ENCODE measurements around the gene ANKRD17.
"Not testable (repeated sequence)": the region's sequence is repeated elsewhere in the genome, so short reads cannot be mapped to it uniquely, and the experiment has no call there.

The ANKRD17 gene, protein sequence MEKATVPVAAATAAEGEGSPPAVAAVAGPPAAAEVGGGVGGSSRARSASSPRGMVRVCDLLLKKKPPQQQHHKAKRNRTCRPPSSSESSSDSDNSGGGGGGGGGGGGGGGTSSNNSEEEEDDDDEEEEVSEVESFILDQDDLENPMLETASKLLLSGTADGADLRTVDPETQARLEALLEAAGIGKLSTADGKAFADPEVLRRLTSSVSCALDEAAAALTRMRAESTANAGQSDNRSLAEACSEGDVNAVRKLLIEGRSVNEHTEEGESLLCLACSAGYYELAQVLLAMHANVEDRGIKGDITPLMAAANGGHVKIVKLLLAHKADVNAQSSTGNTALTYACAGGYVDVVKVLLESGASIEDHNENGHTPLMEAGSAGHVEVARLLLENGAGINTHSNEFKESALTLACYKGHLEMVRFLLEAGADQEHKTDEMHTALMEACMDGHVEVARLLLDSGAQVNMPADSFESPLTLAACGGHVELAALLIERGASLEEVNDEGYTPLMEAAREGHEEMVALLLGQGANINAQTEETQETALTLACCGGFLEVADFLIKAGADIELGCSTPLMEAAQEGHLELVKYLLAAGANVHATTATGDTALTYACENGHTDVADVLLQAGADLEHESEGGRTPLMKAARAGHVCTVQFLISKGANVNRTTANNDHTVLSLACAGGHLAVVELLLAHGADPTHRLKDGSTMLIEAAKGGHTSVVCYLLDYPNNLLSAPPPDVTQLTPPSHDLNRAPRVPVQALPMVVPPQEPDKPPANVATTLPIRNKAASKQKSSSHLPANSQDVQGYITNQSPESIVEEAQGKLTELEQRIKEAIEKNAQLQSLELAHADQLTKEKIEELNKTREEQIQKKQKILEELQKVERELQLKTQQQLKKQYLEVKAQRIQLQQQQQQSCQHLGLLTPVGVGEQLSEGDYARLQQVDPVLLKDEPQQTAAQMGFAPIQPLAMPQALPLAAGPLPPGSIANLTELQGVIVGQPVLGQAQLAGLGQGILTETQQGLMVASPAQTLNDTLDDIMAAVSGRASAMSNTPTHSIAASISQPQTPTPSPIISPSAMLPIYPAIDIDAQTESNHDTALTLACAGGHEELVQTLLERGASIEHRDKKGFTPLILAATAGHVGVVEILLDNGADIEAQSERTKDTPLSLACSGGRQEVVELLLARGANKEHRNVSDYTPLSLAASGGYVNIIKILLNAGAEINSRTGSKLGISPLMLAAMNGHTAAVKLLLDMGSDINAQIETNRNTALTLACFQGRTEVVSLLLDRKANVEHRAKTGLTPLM (N-terminal part only)

DNA sequence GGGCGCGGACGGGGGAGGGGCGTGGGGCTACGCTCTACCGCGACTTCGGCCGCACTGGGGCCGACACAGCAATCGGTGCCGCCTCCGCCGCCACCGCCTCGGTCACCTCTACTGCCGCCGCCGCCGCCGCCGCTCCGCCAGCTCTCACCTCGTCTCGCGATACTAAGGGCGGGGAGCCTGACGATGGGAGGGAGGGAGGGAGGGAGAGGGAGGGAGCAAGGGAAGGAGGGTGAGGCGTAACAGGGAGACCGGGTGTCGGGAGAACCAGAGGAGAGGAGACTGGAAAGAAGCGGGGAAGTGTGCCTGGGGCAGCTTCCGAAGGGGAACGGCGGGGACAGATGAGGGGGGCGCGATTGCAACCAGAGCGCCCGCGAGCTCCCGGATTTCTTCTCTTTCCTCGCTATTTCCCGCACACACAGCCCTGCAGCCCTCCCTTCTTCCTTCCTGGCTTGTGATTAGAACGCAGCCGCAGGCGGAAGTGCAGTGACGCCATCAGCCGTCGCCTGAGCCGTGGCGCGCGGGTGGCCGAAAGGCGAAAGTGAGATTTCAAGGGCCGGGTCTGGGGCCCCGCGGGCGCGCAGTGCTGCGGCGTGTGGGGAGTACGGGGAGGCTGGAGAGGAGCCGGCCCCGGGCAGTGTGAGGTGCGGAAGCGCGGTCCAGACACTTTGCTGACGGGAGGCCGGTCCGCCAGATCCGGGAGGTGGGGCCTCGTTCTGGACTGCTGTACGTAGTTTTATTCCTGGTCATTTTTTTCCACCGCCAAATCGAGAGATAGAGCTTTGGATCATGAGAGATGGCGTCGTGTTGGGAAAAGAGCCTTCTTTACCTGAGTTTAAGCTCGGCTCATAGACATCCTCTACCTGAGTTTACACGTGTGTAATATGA is at the start of gene ANKRD17:
Gene ANKRD17, minus strand, starts transcription at position 113 of the 885 bp plus-strand sequence. CDS start 130 bp downstream, outside the sequence.
- DNase-seq = peak; percentile 93

DNA sequence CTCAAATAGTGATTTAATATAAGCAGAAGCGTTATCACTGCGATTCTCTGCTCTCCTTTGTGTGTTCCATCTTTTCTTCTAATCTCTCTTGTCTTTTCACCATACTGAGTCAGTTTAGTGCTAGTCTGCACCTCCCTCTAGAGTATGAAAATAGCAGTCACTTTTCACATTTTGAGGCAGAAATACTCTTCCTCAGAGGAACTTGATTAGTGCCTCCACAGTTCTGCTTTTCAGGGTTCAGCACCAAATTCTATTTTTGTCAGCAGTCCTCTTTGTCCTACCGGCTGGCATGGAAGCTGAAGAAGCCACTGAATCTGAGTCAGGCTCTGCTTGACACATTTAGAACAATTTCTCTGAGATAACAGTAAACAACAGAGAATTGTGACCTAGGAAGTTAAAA is 49.7 kb upstream of the ANKRD17 start:
- DNase-seq = peak; percentile 51

DNA sequence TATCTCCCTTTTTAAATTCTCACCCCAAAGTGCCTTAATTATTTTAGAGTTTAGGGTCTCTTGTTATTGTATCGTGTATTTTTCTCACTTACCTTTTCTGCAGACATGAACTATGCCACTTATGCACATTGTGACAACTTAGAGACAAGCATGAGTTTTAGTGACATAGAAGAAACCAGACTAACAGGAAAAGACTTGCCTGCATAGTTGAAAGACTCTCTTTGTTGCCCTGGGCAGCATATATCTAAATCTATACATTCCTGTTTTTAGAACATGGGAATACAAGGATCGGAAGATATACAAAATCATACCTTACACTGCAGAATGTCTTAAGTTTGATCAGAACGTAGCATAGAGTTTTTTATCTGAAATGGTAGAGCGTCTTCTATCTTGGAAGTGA is 45.1 kb upstream of the ANKRD17 start:
- DNase-seq = no peak

DNA sequence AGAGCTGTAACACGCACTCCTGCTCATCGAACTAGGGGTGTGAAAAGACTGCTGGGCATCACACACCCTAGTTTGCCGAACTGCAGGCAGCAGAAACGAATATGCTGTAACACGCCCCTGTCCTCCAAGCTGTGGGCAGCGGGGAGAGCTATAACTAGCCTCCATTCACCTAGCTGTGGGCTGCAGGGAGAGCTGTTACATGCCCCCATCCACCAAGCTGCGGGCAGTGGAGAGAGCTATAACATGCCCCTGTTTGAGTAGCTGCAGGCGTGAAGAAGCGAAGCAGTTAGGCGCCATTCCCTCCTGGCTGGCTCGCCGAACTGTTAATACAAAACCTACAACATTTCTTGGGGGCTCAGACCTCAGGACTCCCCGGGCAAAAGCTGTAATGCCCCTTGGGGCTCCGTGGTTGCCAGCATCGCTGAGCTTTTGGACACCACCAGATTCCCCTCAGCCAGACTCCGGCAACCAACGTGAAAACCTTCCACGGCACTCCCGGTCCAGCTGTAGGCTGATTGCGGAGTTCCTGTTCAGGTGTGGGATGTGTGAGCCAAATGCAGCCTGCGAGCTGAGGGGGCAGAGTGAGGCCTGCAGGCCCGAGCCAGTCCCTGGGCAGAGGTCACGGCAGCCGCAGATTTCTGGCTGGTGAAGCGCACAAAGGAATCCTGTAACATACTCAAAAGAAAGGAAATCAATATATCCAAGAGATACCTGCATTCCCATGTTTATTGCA is 41.1 kb upstream of the ANKRD17 start:
- DNase-seq = no peak

DNA sequence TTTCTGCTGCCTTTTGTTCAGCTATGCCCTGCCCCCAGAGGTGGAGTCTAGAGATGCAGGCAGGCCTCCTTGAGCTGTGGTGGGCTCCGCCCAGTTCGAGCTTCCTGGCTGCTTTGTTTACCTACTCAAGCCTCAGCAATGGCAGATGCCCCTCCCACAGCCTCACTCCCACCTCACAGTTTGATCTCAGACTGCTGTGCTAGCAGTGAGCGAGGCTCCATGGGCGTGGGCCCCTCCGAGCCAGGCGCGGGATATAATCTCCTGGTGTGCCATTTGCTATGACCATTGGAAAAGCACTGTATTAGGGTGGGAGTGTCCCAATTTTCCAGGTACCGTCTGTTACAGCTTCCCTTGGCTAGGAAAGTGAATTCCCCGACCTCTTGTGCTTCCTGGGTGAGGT is 34.1 kb upstream of the ANKRD17 start:
- DNase-seq = not testable (repeated sequence)

DNA sequence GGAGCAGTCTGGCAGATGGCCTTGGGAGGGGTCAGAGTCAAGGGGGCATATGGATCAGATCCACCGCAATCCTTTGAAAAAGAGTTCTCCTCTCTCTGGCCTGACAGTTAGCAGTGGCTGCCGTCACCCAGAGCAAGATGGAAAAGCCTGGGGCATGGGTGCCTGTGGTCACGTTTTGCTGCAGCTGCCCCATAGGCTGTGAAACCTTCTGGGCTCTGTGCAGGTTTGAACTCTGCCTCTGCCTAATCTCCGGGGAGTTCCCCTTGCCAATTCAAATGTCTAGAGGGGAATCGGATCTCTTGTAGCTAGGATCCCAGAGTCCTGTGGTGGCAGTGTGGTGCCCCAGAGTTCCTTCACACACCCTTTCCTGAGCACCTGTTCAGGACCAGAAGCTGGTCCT is 23.4 kb upstream of the ANKRD17 start:
- no peak for DNase-seq

DNA sequence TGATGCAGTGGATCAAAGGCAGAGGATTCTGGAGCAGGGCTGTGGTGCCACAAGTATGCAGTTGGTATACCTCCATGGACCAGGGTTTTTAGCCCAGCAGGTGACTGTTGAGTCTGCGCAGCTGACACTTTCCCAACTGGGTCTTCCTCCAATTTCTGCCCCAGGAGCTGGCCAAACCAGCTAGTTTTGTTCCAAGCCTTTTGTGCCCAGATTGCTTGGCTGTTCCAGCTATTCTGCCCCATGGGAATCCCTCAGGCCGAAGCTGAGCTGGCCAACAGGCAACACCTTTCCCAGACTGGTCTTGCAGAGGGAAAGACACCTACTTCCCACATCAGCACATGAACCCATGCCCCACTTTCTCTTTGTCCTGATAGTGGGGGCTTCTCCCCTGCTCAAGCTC is 22.8 kb upstream of the ANKRD17 start:
- no peak for DNase-seq

DNA sequence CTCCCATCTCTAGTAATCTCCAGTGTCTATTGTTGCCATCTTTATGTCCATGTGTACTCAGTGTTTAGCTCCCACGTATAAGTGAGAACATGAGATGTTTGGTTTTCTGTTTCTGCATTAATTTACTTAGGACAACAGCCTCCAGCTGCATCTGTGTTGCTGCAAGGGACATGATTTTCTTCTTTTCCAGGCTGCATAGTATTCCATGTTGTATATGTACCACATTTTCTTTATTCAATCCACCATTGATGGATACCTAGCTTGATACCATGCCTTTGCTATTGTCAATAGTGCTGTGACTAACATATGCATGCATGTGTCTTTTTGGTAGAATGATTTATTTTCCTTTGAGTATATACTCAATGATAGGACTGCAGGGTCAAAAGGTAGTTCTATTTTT is 18.6 kb upstream of the ANKRD17 start:
- DNase-seq = no peak

DNA sequence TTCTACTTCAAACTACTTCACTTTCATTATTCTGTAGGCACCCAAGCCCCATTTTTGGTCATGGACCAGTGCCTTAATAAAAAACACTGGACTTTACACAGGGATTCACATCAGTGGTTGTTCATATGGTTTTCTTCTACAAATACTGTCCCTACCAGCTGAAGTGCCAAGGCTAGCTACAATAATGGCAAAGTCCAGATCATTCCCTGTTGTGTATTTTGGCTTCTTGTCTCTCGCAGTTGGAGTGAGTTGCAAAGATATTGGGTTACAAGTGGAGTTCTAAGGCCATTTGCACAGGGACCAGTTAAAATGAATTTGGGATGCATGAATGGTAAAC is 16.7 kb upstream of the ANKRD17 start:
- DNase-seq = no peak

DNA sequence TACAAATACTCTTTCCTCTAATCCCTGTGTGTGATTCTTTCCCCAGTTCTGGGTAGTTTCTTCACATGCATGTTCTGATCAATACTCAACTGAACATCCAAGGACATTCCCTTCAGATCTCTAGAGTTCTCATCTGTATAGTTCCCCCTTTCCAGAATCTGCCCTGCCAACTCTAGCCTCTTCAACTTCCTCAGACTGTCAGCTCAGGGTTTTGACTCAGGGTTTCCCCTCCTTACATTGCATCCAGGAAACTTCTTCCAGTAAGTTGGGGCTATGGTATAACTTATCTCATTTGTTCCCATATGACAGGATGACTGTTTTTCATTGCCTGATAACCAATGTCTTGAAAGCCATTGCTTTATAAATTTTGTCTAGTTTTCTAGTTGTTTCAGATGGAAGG is 14.2 kb upstream of the ANKRD17 start:
- no peak for DNase-seq

DNA sequence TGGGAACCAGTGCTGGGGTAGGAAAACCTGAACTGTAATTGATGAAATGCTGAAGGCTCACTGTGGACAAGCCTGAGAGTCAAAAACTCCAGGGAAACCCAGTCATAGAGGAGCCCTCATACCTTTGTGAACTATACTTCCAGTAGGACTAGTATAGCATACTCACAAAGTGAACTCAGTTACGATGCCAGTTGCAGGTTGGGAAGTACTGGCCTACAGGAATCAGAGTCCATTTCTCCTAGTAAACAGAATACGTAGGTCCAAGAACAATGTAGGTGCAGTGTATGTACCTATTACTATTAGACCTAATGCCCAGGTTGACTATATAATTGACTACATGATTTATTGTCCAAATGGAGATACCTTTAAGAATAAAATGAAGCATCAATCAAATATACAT is 8.5 kb upstream of the ANKRD17 start:
- DNase-seq = no peak

DNA sequence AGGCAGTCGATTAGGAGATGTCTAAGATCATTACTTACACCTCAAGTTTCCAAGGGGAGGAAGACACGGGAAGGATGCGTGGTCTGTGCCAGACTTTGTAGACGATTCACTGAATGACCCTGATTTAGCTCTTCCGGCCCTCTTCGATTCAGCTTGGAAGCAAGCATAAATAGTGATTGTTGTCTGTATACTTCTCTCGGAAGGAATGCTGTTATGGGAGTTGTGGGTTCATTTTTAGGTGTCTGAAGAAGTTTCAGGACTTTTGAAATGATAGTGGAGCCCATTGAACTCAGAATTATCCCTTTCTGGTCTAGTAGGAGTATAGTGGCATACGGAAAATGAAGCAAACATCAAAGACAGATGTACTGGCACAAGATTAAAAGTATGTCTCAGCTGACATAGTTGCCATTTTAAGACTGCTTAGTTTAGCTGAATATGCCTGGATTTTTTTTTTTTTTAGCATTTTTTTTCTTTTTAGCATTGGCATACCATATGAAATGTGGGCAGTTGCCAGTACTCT is 1.0 kb upstream of the ANKRD17 start:
- no peak for DNase-seq

DNA sequence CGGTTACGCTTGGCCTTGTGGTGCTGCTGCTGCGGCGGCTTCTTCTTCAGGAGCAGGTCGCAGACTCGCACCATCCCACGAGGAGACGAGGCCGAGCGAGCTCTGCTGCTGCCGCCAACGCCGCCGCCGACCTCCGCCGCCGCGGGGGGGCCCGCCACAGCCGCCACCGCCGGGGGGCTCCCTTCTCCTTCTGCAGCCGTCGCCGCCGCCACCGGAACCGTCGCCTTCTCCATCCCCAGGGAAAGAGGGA is 237 bp downstream of the ANKRD17 start:
- DNase-seq = no peak

DNA sequence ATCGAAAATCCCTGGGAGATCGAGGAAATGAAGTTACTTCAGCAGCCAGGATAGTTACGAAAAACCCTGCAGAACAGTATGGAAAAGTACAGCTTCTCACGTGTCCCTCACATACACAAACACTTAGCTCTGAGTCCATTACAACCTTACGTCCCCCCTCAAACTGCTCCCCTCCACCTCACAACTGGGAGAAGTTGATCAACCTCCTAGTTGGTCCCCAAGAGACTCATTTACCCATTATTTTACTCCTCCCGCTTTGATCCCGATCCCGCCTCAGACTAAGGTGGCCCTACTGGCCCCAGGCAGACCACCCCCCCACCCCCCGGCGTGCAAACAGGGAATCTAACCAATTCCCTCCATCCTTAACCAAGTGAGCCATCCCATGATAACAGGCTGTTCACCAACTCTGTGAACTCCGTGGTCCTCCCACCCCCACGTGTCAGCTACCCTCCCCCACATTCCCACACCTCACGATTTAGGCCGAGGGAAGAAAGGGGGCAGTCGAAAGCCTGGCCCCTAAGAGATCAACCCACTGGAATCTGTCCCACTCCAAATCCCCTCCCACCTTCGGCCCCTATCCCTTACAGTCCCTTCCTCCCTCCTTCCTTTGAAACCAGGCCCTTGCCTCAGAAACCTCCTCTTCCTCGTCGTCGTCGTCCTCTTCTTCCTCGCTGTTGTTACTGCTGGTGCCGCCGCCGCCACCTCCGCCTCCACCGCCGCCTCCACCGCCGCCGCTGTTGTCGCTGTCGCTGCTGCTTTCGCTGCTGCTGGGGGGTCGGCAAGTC is 755 bp downstream of the ANKRD17 start:
- peak; percentile 48 for DNase-seq

DNA sequence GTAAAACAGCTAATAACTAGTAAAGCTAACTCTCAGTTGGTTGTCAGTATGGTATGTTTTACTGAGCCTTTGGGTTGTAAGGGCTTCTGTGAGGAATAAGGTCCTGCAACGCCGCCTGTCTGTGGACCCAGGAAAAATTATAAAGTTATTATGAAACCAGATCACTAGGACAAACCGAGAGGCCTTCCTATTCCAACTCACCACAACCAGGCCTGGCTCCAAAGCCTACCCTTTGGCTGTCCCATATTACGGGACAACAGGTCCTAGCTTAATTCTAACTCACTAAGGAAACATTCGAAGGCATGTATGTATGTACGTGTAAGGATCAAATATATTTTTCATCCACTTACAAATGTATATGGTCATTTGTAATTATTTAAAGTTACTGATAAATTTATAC is 1.4 kb downstream of the ANKRD17 start:
- DNase-seq = peak; percentile 81

DNA sequence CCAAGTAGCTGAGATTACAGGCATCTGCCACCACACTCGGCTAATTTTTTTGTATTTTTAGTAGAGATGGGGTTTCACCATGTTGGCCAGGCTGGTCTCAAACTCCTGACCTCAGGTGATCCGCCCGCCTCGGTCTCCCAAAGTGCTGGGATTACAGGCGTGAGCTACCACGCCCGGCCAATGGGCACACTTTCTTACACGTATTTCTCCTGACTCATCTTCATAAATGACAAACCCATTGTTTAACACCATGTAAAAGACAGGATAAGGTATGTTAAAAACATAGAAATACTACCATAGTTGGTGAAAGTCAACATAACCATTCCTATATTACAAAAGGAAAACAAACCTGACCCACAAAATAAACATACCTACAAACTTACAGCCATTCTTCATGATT is 2.8 kb downstream of the ANKRD17 start:
- not testable (repeated sequence) for DNase-seq

DNA sequence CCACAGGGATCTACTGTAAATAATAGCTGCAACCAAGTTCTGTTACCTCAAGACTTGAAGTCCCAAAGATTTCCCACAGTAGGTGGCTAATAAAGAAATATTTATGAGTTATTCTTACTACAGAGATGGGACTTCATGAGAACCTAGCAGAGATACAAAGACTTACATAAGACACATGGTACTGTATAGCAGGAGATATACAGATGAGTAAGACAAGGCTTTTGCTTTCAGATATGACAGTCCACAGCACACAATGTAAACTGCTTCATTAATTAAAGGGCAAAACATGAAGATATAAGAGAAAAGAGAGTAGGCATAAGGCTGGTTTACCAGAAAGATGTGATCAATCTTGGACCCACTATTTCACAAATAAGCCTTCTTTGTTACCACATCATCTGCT is 6.6 kb downstream of the ANKRD17 start:
- DNase-seq = peak; percentile 5

DNA sequence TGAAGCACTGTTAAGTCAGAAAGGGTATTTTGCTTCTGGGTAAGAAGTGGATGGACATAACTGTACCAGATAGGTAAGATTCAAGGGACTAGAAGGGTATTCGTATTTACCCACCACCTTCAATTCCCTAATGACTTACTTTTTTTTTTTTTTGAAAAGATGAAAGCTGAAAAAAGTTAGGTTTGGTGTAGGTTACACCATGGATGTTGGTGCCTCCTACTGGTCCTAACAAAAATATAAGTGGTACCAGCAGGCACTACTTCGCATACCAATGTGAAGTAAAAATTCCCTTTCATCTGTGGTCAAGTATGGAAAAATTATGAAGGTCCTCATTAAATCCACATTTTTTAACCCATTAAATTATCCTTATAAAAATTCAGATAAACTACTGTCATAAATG is 7.2 kb downstream of the ANKRD17 start:
- DNase-seq = no peak

DNA sequence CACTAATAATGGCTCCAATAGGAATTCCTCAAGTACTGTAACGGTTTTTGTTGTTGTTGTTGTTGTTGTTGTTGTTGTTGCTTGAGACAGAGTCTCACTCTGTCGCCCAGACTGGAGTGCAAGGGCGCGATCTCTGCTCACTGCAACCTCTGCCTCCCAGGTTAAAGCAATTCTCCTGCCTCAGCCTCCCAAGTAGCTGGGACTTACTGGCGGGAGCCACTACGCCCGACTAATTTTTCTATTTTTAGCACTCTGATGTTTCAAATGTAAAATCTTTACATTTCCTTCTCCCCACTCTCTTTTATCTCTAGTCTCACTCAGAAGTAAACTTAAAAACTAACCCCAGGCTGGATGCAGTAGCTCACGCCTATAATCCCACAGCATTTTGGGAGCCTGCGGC is 8.0 kb downstream of the ANKRD17 start:
- DNase-seq = no peak

DNA sequence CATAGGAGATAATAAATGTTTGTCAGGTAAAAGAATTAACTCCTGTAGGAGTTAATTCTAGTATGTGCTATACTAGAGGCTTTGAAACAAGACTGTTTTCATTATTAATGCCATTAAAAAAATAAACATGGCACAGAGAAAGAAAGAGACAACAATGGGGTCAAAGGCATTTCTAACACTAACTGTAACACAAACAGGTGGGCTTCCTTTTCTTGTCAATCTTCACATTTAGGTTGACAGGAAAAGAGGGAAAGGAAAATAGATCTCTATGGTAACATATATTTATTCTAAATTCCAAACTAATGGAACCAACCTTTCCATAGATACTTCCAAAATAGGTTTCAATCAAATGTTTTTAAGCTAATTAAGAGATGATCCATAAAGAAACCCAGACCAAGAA is 9.8 kb downstream of the ANKRD17 start:
- DNase-seq = no peak

DNA sequence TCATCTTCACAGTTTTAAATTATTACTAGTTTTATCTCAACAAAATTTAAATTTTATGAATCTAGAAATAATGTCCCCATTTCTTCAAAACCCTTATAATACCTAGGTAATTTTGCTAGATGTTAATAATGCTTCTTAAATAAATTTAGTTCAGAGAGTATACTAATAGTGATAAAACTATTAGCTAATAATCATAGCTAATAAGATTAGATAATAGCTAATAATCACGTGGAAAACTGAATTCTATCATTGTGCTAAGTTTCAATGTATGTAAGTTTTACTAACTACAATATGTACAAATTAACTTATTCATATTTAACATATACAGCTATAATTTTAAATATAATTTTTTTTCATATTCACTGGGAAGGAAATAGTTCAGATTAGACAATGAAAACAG is 10.2 kb downstream of the ANKRD17 start:
- DNase-seq = no peak

Measured in fibroblast of skin of right quadriceps (primary cell).